ENCODE measurements around the gene MDC1.
"Not testable (repeated sequence)": the region's sequence is repeated elsewhere in the genome, so short reads cannot be mapped to it uniquely, and the experiment has no call there.

DNA sequence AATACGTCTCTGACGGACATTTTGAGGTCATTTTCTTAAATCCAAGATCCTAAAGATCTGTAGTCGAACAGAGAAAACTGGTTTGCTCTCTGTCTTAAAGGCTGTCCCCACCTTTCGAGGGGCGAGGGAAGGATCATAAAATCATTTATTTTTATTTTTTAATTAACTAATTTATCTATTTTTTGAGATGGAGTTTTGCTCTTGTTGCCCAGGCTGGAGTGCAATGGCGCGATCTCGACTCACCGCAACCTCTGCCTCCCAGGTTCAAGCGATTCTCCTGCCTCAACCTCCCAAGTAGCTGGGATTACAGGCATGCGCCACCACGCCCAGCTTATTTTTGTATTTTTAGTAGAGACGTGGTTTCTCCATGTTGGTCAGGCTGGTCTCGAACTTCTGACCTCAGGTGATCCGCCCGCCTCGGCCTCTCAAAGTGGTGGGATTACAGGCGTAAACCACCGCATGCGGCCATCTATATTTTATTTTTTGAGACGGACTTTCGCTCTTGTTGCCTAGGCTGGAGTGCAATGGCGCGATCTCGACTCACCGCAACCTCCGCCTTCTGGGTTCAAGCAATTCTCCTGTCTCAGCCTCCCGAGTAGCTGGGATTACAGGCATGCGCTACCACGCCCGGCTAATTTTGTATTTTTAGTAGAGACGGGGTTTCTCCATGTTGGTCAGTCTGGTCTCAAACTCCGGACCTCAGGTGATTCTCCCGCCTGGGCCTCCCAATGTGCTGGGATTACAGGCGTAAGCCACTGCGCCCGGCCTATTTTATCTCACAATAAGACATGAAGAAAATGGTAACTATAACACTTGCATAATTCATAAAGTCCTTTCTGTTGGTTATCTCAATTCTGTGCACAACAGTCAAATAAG, 1.0 kb upstream of the MDC1 start:
- TF ChIP-seq CTCF (conservative IDR thresholded peaks at IDR 0.05; ENCODE audit: low read depth in 2 of 2); EZH2 (IDR thresholded peaks at IDR 0.05; ENCODE audit: low read depth, unreplicated experiment); NANOG (IDR thresholded peaks at IDR 0.05; ENCODE audit: borderline replicate concordance); POLR2AphosphoS5 (IDR thresholded peaks at IDR 0.05; ENCODE audit: low read depth); REST (IDR thresholded peaks at IDR 0.05; ENCODE audit: unreplicated experiment): not testable (repeated sequence)
